ENCODE results near the gene ARHGEF17.

Gene ARHGEF17

DNA sequence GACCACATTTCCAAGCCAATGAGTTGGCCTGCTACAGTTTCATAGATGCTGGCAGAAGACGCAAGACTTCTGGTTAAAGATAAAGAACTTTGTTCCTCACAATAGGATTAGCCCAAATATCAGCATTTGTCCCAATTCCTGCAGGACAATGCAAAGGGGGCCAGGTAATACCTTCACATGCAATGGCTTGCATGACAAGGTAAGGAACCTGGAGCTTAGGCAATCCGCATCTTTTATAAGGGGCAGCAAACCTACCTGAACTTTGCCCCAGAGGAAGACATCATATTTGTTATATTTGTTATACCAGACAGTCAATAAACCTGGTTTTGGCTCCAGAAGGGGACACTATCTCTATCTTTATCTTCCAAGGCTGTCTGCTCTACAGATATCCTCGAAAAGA, 30.6 kb upstream of the ARHGEF17 start:
- H3K79me2 ChIP-seq: no peaks in the 10 kb centered on the region
- H3K4me1 ChIP-seq: no peaks in the 10 kb centered on the region
- no peaks in the 10 kb centered on the region for H3K9me3 ChIP-seq (ENCODE audit: control insufficient read depth, low read length)
- H3K27ac ChIP-seq: no peak overlapping the region
- no peak overlapping the region for H3K9ac ChIP-seq
- no peak overlapping the region for H3K4me2 ChIP-seq (ENCODE audit: low read length)
- no peak for TF ChIP-seq CTCF (IDR thresholded peaks at IDR 0.05)
- no peak overlapping the region for H3K4me3 ChIP-seq (ENCODE audit: low read depth, low read length)
- H3K27me3 ChIP-seq (ENCODE audit: control insufficient read depth, insufficient read depth, low read length): no peaks in the 10 kb centered on the region
- no peaks in the 10 kb centered on the region for H3K36me3 ChIP-seq (ENCODE audit: control insufficient read depth, insufficient read depth, low read length)
- no peak overlapping the region for H2AFZ ChIP-seq

DNA sequence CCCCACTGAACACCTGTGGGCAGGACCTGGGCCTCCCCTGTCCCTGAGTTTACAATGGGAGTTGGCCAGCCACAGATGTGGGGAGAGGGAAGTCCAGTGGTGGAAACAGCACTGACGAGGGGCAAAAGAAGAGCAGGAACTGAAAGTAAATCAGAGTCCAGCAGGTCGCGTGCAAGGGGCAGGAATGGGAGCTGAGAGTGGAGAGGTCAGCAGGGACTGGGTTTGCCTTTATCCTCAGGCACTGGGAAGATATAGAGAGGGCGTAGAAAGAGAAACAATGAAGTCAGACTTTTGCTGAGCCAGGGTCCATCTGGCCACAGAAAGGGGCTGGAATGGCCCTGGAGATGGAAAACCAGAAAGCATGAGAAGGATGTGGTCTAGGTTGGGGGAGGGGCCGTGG, 27.4 kb upstream of the ARHGEF17 start:
- H3K27ac ChIP-seq: no peak overlapping the region
- no peaks in the 10 kb centered on the region for H3K36me3 ChIP-seq (ENCODE audit: control insufficient read depth, insufficient read depth, low read length)
- H3K27me3 ChIP-seq (ENCODE audit: control insufficient read depth, insufficient read depth, low read length): no peaks in the 10 kb centered on the region
- H3K79me2 ChIP-seq: no peaks in the 10 kb centered on the region
- H3K9me3 ChIP-seq (ENCODE audit: control insufficient read depth, low read length): no peaks in the 10 kb centered on the region
- no peak overlapping the region for H3K4me2 ChIP-seq (ENCODE audit: low read length)
- H3K4me1 ChIP-seq: no peaks in the 10 kb centered on the region
- H3K9ac ChIP-seq: no peak overlapping the region
- TF ChIP-seq CTCF (IDR thresholded peaks at IDR 0.05): no peak
- H3K4me3 ChIP-seq (ENCODE audit: low read depth, low read length): no peak overlapping the region
- no peak overlapping the region for H2AFZ ChIP-seq

DNA sequence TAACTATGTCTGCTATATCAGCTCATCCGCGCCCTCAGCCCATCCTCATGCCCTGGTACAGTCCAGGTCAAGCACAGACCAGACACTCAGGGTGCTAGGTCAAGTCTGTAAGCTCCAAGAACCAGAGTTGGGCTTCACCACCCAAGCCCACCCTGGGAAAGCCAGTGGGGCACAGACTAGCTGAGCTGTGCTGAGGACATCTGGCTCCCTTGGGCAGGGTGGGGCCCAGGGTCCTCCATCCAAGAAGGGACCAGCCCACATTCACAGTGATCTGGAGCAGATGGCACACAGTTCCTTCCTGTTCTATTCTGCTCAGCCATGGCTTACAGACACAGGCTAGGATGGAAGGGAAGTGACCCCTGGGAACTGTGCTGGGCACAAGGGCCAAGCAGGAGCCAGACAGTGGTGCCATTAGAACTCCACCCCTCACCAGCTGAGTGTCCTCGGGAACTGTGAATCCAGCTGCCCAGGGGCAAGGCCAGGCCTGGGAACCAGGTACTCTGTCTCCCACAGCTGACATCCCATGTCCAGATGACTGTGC, 26.8 kb upstream of the ARHGEF17 start:
- no peak overlapping the region for H3K9ac ChIP-seq
- no peaks in the 10 kb centered on the region for H3K79me2 ChIP-seq
- H2AFZ ChIP-seq: no peak overlapping the region
- TF ChIP-seq CTCF (IDR thresholded peaks at IDR 0.05): no peak
- H3K27me3 ChIP-seq (ENCODE audit: control insufficient read depth, insufficient read depth, low read length): no peaks in the 10 kb centered on the region
- no peaks in the 10 kb centered on the region for H3K4me1 ChIP-seq
- no peaks in the 10 kb centered on the region for H3K36me3 ChIP-seq (ENCODE audit: control insufficient read depth, insufficient read depth, low read length)
- H3K4me3 ChIP-seq (ENCODE audit: low read depth, low read length): no peak overlapping the region
- no peaks in the 10 kb centered on the region for H3K9me3 ChIP-seq (ENCODE audit: control insufficient read depth, low read length)
- no peak overlapping the region for H3K4me2 ChIP-seq (ENCODE audit: low read length)
- H3K27ac ChIP-seq: no peak overlapping the region

DNA sequence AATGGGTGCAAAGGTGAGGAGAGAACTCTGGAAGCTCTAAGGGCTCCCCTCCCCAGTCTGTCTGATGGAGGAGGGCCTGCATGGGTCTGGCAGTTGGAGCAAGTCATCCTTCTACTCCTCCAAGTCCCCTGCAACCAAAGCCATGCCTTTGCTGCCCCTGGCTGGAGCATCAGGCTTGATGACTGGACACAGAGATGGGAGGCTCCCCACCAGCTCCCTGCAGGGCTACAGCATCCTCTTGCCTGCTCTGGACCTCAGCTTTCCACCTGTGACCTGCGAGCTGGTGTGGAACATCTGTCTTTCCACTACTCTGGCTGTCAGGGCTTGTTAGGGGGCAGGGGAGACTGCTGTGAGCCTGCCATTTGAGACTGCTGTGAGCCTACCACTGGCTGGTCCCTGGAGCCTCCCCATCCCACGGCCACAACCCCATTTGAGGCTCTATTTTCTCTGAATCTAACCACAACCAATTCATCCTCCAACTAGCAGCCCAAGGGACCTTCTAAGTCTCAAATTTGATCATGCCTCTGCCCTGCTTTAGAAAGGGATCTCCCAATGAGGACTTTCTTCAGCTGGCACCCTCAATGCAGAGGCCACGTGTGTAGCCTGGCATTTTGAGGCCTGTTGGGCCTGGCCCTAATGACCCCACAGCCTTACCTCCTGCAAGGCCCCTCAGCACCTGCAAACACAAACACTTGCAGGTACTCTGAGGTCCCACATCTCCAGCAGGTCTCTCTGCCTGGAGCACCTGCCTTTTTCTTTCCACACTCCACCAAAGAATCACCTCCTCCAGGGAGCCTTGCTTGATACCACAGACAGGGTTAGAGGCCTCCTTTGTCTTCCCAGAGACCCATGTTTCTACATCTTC, 26.0 kb upstream of the ARHGEF17 start:
- no peaks in the 10 kb centered on the region for H3K4me1 ChIP-seq

More for the DNA sequence above, 26.0 kb upstream of the ARHGEF17 start:
- Histone ChIP-seq H3K4me2 (ENCODE audit: low read length) (no peak overlapping the region), H3K27ac (no peak overlapping the region), H3K9me3 (ENCODE audit: control insufficient read depth, low read length) (no peaks in the 10 kb centered on the region), H3K27me3 (ENCODE audit: control insufficient read depth, insufficient read depth, low read length) (no peaks in the 10 kb centered on the region), H3K9ac (no peak overlapping the region), H3K36me3 (ENCODE audit: control insufficient read depth, insufficient read depth, low read length) (no peaks in the 10 kb centered on the region), H3K79me2 (no peaks in the 10 kb centered on the region), H2AFZ (no peak overlapping the region), H3K4me3 (ENCODE audit: low read depth, low read length) (no peak overlapping the region)
- no peak for TF ChIP-seq CTCF (IDR thresholded peaks at IDR 0.05)

Measured in parathyroid adenoma (tissue), 2 donors.